H1 (cell line): ENCODE data around the gene MSH5. TPM values are rescaled to one million over a fixed set of nuclear protein-coding genes. Genes with fewer than 3 reads are reported as not detected.

Experiments used
- CTCF ChIA-PET: fragments of 300-600 bp; sonication (Branson Sonifier 250); formaldehyde crosslinking; loops from one replicate; lab custom pipeline; 2021; ENCODE audit not compliant: partially characterized antibody; lab: Charles Lee
- POLR2A ChIA-PET: fragments of 300-600 bp; sonication (Branson Sonifier 250); formaldehyde crosslinking; loops from one replicate; lab custom pipeline; 2021; ENCODE audit warnings: inconsistent platforms; ENCODE audit not compliant: partially characterized antibody; lab: Charles Lee
- DNase-seq, 2 experiments: peaks; one replicate each; pipeline versions ENCODE4 v3.0.0 to v3.0.0-alpha.2; 2010 to 2022; ENCODE audit warnings: low spot score in 2 of 2, low read depth in 1 of 2, mixed read lengths in 1 of 2
- FAIRE-seq: peaks from 2 replicates; lab custom pipeline; 2011; peaks lifted over from hg19 to GRCh38; lab: Jason Lieb, UNC
- H2AFZ ChIP-seq: 2 replicates; pipeline ENCODE4 v1.8.1; 2012; ENCODE audit warnings: low read length, inconsistent platforms
- H2AK5ac ChIP-seq: 2 replicates; pipeline ENCODE4 v1.6.1; 2013; ENCODE audit warnings: low read depth, low read length
- H2BK120ac ChIP-seq: replicated peaks from 2 replicates; pipeline ENCODE3; 2013; ENCODE audit warnings: low read depth, low read length, inconsistent platforms
- H2BK12ac ChIP-seq: 2 replicates; pipeline ENCODE4 v1.6.1; 2013; ENCODE audit warnings: low read depth, low read length
- H2BK15ac ChIP-seq: 2 replicates; pipeline ENCODE4 v1.6.1; 2013; ENCODE audit warnings: low read length
- H2BK20ac ChIP-seq: 2 replicates; pipeline ENCODE4 v1.6.1; 2013; ENCODE audit warnings: low read length
- H2BK5ac ChIP-seq: 2 replicates; pipeline ENCODE4 v1.6.1; 2013; ENCODE audit warnings: low read depth, low read length
- H3K14ac ChIP-seq: 2 replicates; pipeline ENCODE4 v1.6.1; 2013; ENCODE audit warnings: inconsistent platforms; ENCODE audit not compliant: insufficient read length
- H3K18ac ChIP-seq: 2 replicates; pipeline ENCODE4 v1.6.1; 2013; ENCODE audit warnings: low read length; ENCODE audit errors: extremely low read depth
- H3K23ac ChIP-seq: 2 replicates; pipeline ENCODE4 v1.6.1; 2013; ENCODE audit warnings: inconsistent platforms; ENCODE audit not compliant: insufficient read length
- H3K23me2 ChIP-seq: 2 replicates; pipeline ENCODE4 v1.6.1; 2013; ENCODE audit warnings: low read depth, low read length
- H3K27ac ChIP-seq: 2 replicates; pipeline ENCODE4 v1.6.1; 2011; ENCODE audit warnings: low read depth, low read length, inconsistent platforms
- H3K27me3 ChIP-seq, 4 experiments: replicated peaks in 1 of 4; 1 replicate in 1 of 4; 2 replicates in 3 of 4; pipeline versions ENCODE4 v1.6.1 to v1.8.1; 2011 to 2013; ENCODE audit warnings: low read length in 3 of 4, mild to moderate bottlenecking in 3 of 4, inconsistent platforms in 2 of 4, mixed read lengths in 2 of 4, moderate library complexity in 1 of 4; ENCODE audit not compliant: control insufficient read depth in 3 of 4, insufficient read depth in 3 of 4; ENCODE audit errors: extremely low read depth in 1 of 4
- H3K36me3 ChIP-seq, 4 experiments: 2 replicates each; pipeline versions ENCODE4 v1.6.1 to v1.8.1; 2011 to 2013; ENCODE audit warnings: mild to moderate bottlenecking in 4 of 4, low read length in 3 of 4, moderate library complexity in 2 of 4, control low read depth in 1 of 4, inconsistent platforms in 1 of 4; ENCODE audit not compliant: insufficient read depth in 4 of 4, control insufficient read depth in 2 of 4
- H3K4ac ChIP-seq: replicated peaks from 2 replicates; pipeline ENCODE3; 2013; ENCODE audit warnings: low read length, low read depth, mixed read lengths, inconsistent platforms; ENCODE audit not compliant: insufficient read length
- H3K4me1 ChIP-seq, 4 experiments: replicated peaks in 1 of 4; 1 replicate in 1 of 4; 2 replicates in 3 of 4; pipeline versions ENCODE4 v1.6.1 to v1.8.1; 2011 to 2013; ENCODE audit warnings: low read length in 3 of 4, inconsistent platforms in 2 of 4, mixed read lengths in 1 of 4; ENCODE audit not compliant: insufficient read depth in 4 of 4, control insufficient read depth in 3 of 4
- H3K4me2 ChIP-seq, 2 experiments: 2 replicates each; pipeline versions ENCODE4 v1.6.1 to v1.8.1; 2011 to 2013; ENCODE audit warnings: low read depth in 2 of 2, low read length in 2 of 2, control low read depth in 1 of 2, inconsistent platforms in 1 of 2, mild to moderate bottlenecking in 1 of 2; ENCODE audit not compliant: insufficient read depth in 1 of 2
- H3K4me3 ChIP-seq, 4 experiments: fragments of 200-600, 300-600 bp in 1 of 4; sonication (generic), shearing (Covaris generic), sonication (Bioruptor Twin) in 1 of 4; 2 replicates each; pipeline versions ENCODE4 v1.5.1 to v1.8.1; 2011 to 2016; ENCODE audit warnings: low read length in 4 of 4, low read depth in 3 of 4, control low read depth in 2 of 4, inconsistent platforms in 2 of 4, mild to moderate bottlenecking in 2 of 4, mixed read lengths in 1 of 4, moderate library complexity in 1 of 4; ENCODE audit not compliant: insufficient read depth in 2 of 4; ENCODE audit errors: extremely low read depth in 1 of 4
- H3K56ac ChIP-seq: replicated peaks from 2 replicates; pipeline ENCODE3; 2013; ENCODE audit warnings: low read depth, mild to moderate bottlenecking, mixed read lengths, low read length, inconsistent platforms; ENCODE audit not compliant: insufficient read length
- H3K79me1 ChIP-seq: 2 replicates; pipeline ENCODE4 v1.6.1; 2013; ENCODE audit warnings: low read depth, low read length, control low read depth
- H3K79me2 ChIP-seq, 2 experiments: 2 replicates each; pipeline versions ENCODE4 v1.6.1 to v1.8.1; 2012 to 2013; ENCODE audit warnings: low read length in 2 of 2, mild to moderate bottlenecking in 2 of 2, inconsistent platforms in 1 of 2; ENCODE audit not compliant: insufficient read depth in 2 of 2, control insufficient read depth in 1 of 2
- H3K9ac ChIP-seq, 4 experiments: replicated peaks in 1 of 4; 1 replicate in 1 of 4; 2 replicates in 3 of 4; pipeline versions ENCODE4 v1.6.1 to v1.8.1; 2011 to 2013; ENCODE audit warnings: low read depth in 3 of 4, low read length in 3 of 4, control low read depth in 2 of 4, mild to moderate bottlenecking in 2 of 4, moderate library complexity in 2 of 4, inconsistent platforms in 1 of 4; ENCODE audit errors: extremely low read depth in 1 of 4
- H3K9me3 ChIP-seq, 2 experiments: 2 replicates each; pipeline versions ENCODE4 v1.6.1 to v1.8.1; 2012 to 2013; ENCODE audit warnings: mild to moderate bottlenecking in 2 of 2, moderate library complexity in 2 of 2, control low read depth in 1 of 2, inconsistent platforms in 1 of 2, low read depth in 1 of 2, low read length in 1 of 2, mixed read lengths in 1 of 2; ENCODE audit not compliant: insufficient read depth in 2 of 2
- H4K20me1 ChIP-seq, 2 experiments: replicated peaks in 1 of 2; 2 replicates each; pipeline versions ENCODE3 to v1.8.1; 2011 to 2013; ENCODE audit warnings: inconsistent platforms in 2 of 2, low read length in 2 of 2, mild to moderate bottlenecking in 1 of 2; ENCODE audit not compliant: insufficient read depth in 2 of 2, control insufficient read depth in 1 of 2
- H4K5ac ChIP-seq: 2 replicates; pipeline ENCODE4 v1.6.1; 2013; ENCODE audit warnings: low read length, low read depth, mixed read lengths, inconsistent platforms; ENCODE audit not compliant: insufficient read length
- H4K8ac ChIP-seq: 2 replicates; pipeline ENCODE4 v1.8.0; 2013; ENCODE audit warnings: mild to moderate bottlenecking, moderate library complexity, low read length, inconsistent platforms; ENCODE audit not compliant: insufficient read depth; ENCODE audit errors: extremely low read depth
- H4K91ac ChIP-seq: replicated peaks from 2 replicates; pipeline ENCODE3; 2013; ENCODE audit warnings: low read length, mixed read lengths, inconsistent platforms; ENCODE audit not compliant: insufficient read length
- FOSL1 ChIP-seq: IDR thresholded peaks from 2 replicates; pipeline ENCODE4 v1.6.1; 2011; ENCODE audit warnings: mild to moderate bottlenecking, low read depth, low read length, moderate library complexity; ENCODE audit not compliant: insufficient read depth
- KDM1A ChIP-seq: fragments of 200-600, 300-600 bp; sonication (generic); IDR thresholded peaks from 2 replicates; pipeline ENCODE4 v1.7.1; 2016; ENCODE audit warnings: mild to moderate bottlenecking, low read length, borderline replicate concordance
- NRF1 ChIP-seq: IDR thresholded peaks from 2 replicates; pipeline ENCODE4 v1.6.1; 2011; ENCODE audit warnings: mild to moderate bottlenecking, low read depth, low read length, improper control_type of control experiment
- RAD21 ChIP-seq, 2 experiments: IDR thresholded peaks in 1 of 2; conservative IDR thresholded peaks in 1 of 2; 2 replicates each; pipeline ENCODE4 v1.6.1; 2011; ENCODE audit warnings: low read depth in 2 of 2, low read length in 2 of 2, improper control_type of control experiment in 1 of 2, inconsistent platforms in 1 of 2, mild to moderate bottlenecking in 1 of 2, moderate library complexity in 1 of 2
- RXRA ChIP-seq: IDR thresholded peaks from 2 replicates; pipeline ENCODE4 v1.6.1; 2011; ENCODE audit warnings: low read depth, mild to moderate bottlenecking, low read length, moderate library complexity; ENCODE audit not compliant: insufficient read depth
- SIN3A ChIP-seq, 2 experiments: IDR thresholded peaks in 1 of 2; conservative IDR thresholded peaks in 1 of 2; 2 replicates each; pipeline ENCODE4 v1.6.1; 2011 to 2012; ENCODE audit warnings: low read length in 2 of 2, improper control_type of control experiment in 1 of 2, low read depth in 1 of 2, mild to moderate bottlenecking in 1 of 2
- TEAD4 ChIP-seq: IDR thresholded peaks from 2 replicates; pipeline ENCODE4 v1.6.1; 2012; ENCODE audit warnings: low read depth, low read length, inconsistent platforms, mixed read lengths
- YY1 ChIP-seq: IDR thresholded peaks from 2 replicates; pipeline ENCODE4 v1.6.1; 2011; ENCODE audit warnings: low read depth, mild to moderate bottlenecking, low read length
- WGBS, 2 experiments: shearing (Covaris generic) in 1 of 2; methylation state at CpG; one replicate each; pipeline versions ENCODE4 v1.1.6 to v1.1.7; 2013 to 2015; ENCODE audit warnings: low lambda C conversion rate in 2 of 2, mixed read lengths in 2 of 2, inconsistent platforms in 1 of 2, low coverage in 1 of 2, missing lambda C conversion rate in 1 of 2; ENCODE audit not compliant: insufficient replicate concordance in 2 of 2, insufficient coverage in 1 of 2, insufficient read length in 1 of 2; ENCODE audit errors: extremely low coverage in 1 of 2, missing lambda C conversion rate in 1 of 2; 5-methylcytosine and 5-hydroxymethylcytosine counted together
- polyA plus RNA-seq, 7 experiments: library from polyadenylated mRNA; depleted of rRNA in 3 of 7; stranded (reverse) in 5 of 7; unstranded in 2 of 7; fragments of >200 nt in 5 of 7; fragments of 200-250 nt in 2 of 7; gene quantifications; 1 replicate in 5 of 7; 2 replicates in 1 of 7; 4 replicates in 1 of 7; pipeline versions ENCODE4 v1.2.1 to v1.2.3, GENCODE V29; 2011 to 2013; ENCODE audit warnings: missing spikeins in 2 of 7, mixed read lengths in 2 of 7
- total RNA-seq: library from RNA; stranded (reverse); fragmentation: NEBNext Ultra II Directional; extraction: Animal tissue kit (Norgen Biotek cat#: 25700); gene quantifications from 2 replicates; pipeline ENCODE4 v1.2.1, GENCODE V29; 2021

MSH5 gene
- total and polyA plus RNA-seq, 2 of the 8 experiments (the other 6 are each of a cell fraction or from before 2014, with no cell fraction given), result 25.3 to 26.5 TPM

- H4K91ac ChIP-seq, result no peak overlapping the region
- no peak overlapping the region for H2AFZ ChIP-seq
- H2BK5ac ChIP-seq, result no peak overlapping the region
- H3K27me3 ChIP-seq, result no peaks in the 10 kb centered on the region
- H3K79me2 ChIP-seq, result no peaks in the 10 kb centered on the region
- FAIRE-seq, result no peak
- H3K18ac ChIP-seq, result no peak overlapping the region
- no peaks in the 10 kb centered on the region for H3K79me1 ChIP-seq
- H3K36me3 ChIP-seq, result no peaks in the 10 kb centered on the region
- 0 out of 2 replicates have a peak overlapping the region, but pooled peaks have one; percentile 12 for H2BK15ac ChIP-seq
- H3K4me2 ChIP-seq, result no peak overlapping the region
- POLR2A ChIA-PET, result interaction anchor here (0.6 to 2.8 kb wide), 18 partner anchors 8 to 190 kb away, joined by 3 to 10 read pairs (median 4); partner anchors contain the start of genes GPANK1, HSPA1A, HSPA1L and MSH5
- no peak overlapping the region for H3K4me3 ChIP-seq
- CTCF ChIA-PET, result interaction anchor here (0.6 to 14.4 kb wide), 50 partner anchors 11 to 1165 kb away, joined by 3 to 228 read pairs (median 5); partner anchors contain the start of genes DDAH2, HSPA1B, LY6G5C and LY6G6F
- no peak overlapping the region; the same call in 1 of the 2 replicates for H2BK12ac ChIP-seq
- H3K14ac ChIP-seq, result no peak overlapping the region
- H3K9ac ChIP-seq, result no peak overlapping the region
- no peak overlapping the region for H2AK5ac ChIP-seq
- DNase-seq, result peak; percentile 63 to 96
- no peak overlapping the region for H3K27ac ChIP-seq
- H4K8ac ChIP-seq, result no peak overlapping the region
- 0 out of 2 replicates have a peak, but pooled peaks cover 3% of the 10 kb centered on the region for H3K23me2 ChIP-seq
- H3K4ac ChIP-seq, result no peak overlapping the region
- WGBS, 2 experiments, result 71% methylated on average over 12 of the region's 12 CpGs; no CpG with 5 or more reads in 1 of the 2 experiments
- H2BK20ac ChIP-seq, result no peak overlapping the region
- no peaks in the 10 kb centered on the region for H3K9me3 ChIP-seq
- H3K4me1 ChIP-seq, result peaks cover 0 to 5% (median under 1%) of the 10 kb centered on the region in 4 experiments; a peak in 4 of 7 replicates
- no peak overlapping the region for H4K5ac ChIP-seq
- H3K56ac ChIP-seq, result no peak overlapping the region
- H4K20me1 ChIP-seq, result no peaks in the 10 kb centered on the region
- no peak overlapping the region for H2BK120ac ChIP-seq
- no peak overlapping the region for H3K23ac ChIP-seq
- 0 out of 2 replicates have a peak, but pooled peaks have one; percentile 45 for TF ChIP-seq YY1
- TF ChIP-seq NRF1, result no peak
- TF ChIP-seq RAD21 (IDR thresholded peaks at IDR 0.05 in 1 of 2, conservative IDR thresholded peaks at IDR 0.05 in 1 of 2; ENCODE audit: low read depth in 2 of 2, low read length in 2 of 2), result peak; percentile 73 to 75
- TF ChIP-seq RXRA, result no peak
- 0 out of 2 replicates have a peak, but pooled peaks have one; percentile 11 for TF ChIP-seq FOSL1
- TF ChIP-seq SIN3A (conservative IDR thresholded peaks at IDR 0.05 in 1 of 2, IDR thresholded peaks at IDR 0.05 in 1 of 2; ENCODE audit: low read depth in 1 of 2, low read length in 2 of 2), result peak; percentile 53 to 80; a peak in 2 of 4 replicates
- no peak for TF ChIP-seq TEAD4
- TF ChIP-seq KDM1A, result peak; percentile 63; the same call in 1 of the 2 replicates
Observed at GRCh38 chr6:31769684-31770371, 30.0 kb downstream of the MSH5 start.
